GM20000 (cell line): Measurements from ENCODE around the gene LONP2.
A peak's percentile ranks its signal among the peaks of the same experiment; 100 is the strongest.

Experiments
- DNase-seq: peaks from one replicate; pipeline ENCODE4 v3.0.0; 2012; ENCODE audit warnings: low spot score
- CTCF ChIP-seq: IDR thresholded peaks from 2 replicates; pipeline ENCODE4 v1.5.1; 2012; ENCODE audit warnings: mild to moderate bottlenecking, control low read depth; ENCODE audit errors: extremely low read depth, missing control alignments

The LONP2 gene

GRCh38 chr16:48354877-48355855 lies 111.1 kb downstream of the LONP2 start:
- no peak for TF ChIP-seq CTCF
- no peak for DNase-seq

- TF ChIP-seq CTCF, result no peak
- no peak for DNase-seq
Measured at GRCh38 chr16:48356633-48357376, 112.7 kb downstream of the LONP2 start.

- no peak for TF ChIP-seq CTCF
- DNase-seq, result no peak
Measured at GRCh38 chr16:48358419-48358818, 114.3 kb downstream of the LONP2 start.

DNA sequence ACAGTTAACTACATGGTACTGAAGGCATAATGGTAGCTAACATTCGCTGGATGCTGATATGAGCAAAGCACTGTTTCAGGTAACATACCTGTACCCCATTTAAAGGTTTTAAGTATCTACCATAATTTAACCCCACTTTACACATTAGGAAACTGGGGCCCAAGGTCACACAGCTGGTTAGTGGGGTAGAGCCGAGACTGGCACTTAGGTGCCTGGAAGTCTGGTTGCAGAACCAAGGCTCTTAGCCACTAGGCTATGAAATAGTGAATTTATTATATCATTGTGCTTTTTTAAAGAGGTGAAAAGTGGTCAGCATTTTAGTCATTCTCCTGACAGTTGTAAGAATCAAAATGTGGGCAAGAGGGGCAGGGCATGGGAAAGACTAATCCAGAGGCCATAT lies 115.9 kb downstream of the LONP2 start:
- DNase-seq, result no peak
- TF ChIP-seq CTCF, result no peak

GRCh38 chr16:48361012-48361411 lies 116.9 kb downstream of the LONP2 start:
- no peak for TF ChIP-seq CTCF
- peak; percentile 45 for DNase-seq

DNA sequence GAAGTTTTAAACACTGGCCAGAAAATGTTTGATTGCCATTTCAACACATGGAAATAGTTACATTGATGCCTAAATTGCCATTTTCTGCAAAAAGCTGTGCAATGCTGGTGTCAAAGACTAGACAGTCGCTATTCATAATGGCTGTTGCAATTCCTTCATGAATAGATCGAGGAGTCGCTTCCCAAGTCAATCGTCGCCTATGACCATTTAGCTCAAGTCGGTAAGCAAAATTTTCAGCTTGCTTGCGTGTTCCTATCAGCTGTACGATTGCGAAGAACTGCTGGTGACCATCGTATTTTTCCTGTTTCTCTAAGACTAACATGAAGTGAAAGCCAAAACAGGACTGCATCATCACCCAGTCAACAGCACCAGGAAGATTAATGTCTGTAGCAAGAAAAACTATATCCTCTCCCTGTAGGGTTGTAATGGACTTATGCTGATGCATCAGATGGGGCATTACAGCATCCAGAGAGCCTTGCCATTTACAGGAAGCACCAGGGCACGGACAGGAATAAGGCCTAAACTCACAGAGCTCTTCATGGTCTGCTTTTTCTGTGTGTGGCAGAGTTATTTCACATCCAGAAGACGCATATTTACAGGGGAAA lies 117.5 kb downstream of the LONP2 start:
- DNase-seq, result no peak

More for the DNA sequence above, 117.5 kb downstream of the LONP2 start:
- no peak for TF ChIP-seq CTCF
